Panc1 (cell line): ENCODE measurements around the gene KCNE2.

Experiments used
- CTCF ChIP-seq: fragments of 450-650 bp; IDR thresholded peaks from 2 replicates; pipeline ENCODE4 v1.5.1; 2017; ENCODE audit warnings: mild to moderate bottlenecking
- SIN3A ChIP-seq: IDR thresholded peaks from 2 replicates; pipeline ENCODE4 v1.6.1; 2012; ENCODE audit warnings: low read depth, mild to moderate bottlenecking, low read length, moderate library complexity, borderline replicate concordance; ENCODE audit not compliant: insufficient read depth

DNA sequence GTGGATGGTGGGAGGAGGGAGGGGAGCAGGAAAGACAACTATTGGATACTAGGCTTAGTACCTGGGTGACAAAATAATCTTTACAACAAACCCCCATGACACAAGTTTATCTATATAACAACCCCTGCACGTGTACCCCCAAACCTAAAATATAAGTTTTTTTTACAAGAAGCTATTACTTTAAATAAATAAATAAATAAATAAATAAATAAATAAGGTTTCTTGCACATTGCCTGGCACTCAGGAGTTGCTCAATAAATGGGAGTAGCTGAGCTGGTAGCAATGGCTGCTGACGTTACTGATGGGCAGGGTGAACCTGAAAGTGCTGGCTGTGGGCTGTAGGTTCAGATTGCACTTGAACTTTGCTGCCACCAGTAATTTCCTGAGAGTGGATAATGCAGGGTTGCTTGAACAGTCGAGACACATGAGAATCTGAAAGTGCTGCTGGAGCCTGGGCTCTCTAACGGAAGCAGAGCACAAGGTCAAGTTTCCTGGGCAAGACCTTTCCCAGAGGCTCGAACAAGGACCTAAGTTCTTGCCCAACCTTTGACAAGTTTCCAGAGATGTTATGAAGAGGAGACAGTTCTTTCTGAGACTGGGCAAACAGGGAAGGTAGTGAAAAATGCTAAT, 14.8 kb upstream of the KCNE2 start:
- TF ChIP-seq CTCF (no peak), SIN3A (no peak)
